GM18519 (cell line): ENCODE measurements around the gene ZNF525.
"Not testable (repeated sequence)": the region's sequence is repeated elsewhere in the genome, so short reads cannot be mapped to it uniquely, and the experiment has no call there.

Experiments
- ATAC-seq: cut with Tn5 transposase; IDR thresholded peaks from one replicate; pipeline ENCODE4 v1.9.1; 2021; ENCODE audit warnings: mild to moderate bottlenecking, moderate library complexity; ENCODE audit not compliant: unreplicated experiment, low FRiP score

The ZNF525 gene

DNA sequence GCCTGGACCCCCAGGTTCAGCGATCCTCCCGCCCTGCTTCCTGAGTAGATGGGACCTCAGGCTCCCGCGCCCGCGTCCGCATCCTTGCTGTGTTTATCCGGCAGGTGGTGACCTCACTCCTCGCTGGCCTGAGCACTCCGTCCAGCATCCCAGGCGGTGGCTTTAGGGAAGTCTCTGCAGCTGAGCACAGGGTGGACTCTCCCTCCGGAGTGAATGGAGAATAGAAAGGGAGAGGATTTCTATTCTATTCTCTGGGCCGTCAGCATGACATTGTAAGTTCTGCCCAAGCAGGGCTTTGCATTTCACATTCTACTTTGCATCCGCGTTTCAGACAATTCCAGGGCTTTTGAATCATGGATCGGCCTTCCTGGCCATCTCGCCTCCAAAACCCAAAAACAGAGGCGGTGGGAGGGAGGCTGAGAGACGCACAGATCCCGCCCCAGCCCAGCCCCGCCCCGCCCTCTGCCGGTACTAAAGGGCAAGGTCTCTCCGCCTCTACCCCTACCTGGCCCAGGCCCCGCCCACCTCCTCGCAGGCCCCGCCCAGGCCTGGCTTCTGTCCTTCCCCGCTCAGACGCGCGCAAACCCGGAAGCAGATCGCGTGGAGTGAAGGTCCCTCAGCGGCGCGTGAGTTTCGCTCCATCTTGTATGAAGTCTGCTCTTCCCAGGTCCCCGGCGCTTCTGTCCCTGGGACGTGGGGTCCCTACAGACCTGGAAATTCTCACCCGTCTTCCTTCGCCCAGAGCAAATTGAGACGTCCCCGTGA lies at the start of gene ZNF525:
ZNF525 (plus strand) TSS at position 572 of the 765 bp plus-strand sequence. CDS start 6,577 bp downstream, outside the sequence.
- ATAC-seq = peak; percentile 75

DNA sequence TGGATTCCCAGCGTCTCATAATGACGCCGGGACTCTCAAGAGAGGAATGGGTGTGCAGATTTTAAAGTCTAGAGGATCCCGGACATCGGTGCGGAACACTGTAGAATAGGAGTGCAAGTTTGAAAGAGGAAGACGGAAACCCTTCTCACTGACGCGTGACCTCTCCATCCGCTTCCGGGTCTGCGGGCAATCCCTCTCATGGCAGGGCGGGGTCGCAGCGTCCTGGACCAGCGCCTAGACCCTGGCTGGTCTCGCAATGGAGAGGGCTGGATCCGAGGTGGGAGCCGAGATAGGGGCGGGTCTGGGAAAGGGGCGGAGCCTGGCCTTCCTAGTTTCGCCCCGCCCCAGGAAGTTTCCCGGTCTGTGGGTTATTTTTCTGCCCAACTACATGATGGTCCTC lies 36.5 kb upstream of the ZNF525 start:
- ATAC-seq = no peak

DNA sequence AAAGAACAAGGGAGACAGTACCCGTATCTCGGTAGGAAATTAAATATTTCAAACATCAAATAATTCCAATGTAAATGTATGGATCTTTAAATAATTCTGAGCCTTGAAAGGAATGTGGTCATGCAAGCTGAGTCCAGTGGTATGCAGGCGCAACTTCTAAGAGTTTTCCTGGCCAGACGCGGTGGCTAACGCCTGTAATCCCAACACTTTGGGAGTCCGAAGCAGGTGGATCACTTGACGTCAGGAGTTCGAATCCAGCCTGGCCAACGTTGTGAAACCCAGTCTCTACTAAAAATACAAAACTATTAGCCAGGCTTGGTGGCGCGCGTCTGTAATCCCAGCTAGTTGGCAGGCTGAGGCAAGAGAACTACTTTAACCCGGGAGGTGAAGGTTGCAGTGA lies 33.0 kb upstream of the ZNF525 start:
- no peak for ATAC-seq

DNA sequence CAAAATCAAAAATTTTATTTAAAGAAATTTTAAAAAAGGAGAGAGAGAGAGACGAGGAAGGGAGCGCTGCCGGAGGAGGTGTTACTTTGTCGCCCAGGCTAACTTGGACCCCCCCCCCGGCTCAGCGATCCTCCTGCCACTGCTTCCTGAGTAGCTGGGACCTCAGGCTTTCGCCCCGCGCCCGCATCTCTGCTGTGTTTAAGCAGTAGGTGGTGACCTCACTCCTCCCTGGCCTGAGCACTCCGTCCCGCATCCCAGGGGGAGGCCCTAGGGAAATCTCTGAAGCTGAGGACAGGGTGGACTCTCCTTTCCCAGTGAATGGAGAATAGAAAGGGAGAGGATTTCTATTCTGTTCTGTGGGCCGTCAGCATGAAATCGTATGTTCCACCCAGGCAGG lies 32.4 kb upstream of the ZNF525 start:
- no peak for ATAC-seq

DNA sequence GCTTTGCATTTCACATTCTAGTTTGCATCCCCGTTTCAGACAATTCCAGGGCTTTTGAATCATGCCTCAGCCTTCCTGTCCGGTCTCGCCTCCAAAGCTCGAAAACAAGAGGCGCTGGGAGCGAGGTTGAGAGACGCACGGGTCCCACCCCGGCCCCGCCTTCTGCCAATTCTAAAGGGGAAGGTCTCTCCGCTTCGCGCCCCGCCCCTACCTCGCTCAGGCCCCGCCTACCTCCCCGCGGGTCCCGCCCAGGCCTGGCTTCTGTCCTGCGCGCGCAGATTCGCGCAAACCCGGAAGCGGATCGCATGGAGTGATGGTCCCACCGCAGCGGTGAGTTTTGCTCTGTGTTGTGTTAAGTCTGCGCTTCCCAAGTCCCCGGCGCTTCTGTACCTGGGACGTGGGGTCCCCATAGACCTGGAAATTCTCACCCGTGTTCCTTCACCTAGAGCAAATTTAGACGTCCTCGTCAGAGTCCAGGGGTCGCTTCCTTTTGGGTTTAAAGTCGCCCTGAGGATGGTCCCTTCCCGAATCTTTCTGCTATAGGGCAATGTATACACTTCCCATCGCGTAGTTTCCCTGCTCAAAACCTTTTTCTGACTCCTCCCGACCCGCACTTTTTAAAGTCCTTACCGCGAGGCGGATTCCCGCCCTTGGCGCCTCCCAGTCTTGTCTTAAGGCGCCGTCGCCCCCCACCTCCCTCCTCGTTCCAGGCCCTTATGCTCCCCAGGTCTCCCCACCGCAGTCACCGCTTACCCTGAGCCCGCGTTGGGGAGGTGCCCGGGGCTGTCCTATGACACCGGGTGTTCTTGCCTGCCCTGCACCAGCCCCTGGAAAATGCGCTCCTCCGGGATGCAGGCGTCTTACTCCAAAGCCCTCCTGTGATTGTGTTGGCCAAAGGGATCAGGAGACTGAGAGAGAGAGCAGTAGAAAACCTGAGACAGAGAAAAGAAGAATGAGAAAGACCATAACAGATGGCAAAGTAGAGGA lies 31.7 kb upstream of the ZNF525 start, which contains the start of gene ZNF845:
ZNF845 (plus strand) TSS at position 287 of the 987 bp plus-strand sequence. CDS start 7,559 bp downstream, outside the sequence.
- ATAC-seq = peak; percentile 87

DNA sequence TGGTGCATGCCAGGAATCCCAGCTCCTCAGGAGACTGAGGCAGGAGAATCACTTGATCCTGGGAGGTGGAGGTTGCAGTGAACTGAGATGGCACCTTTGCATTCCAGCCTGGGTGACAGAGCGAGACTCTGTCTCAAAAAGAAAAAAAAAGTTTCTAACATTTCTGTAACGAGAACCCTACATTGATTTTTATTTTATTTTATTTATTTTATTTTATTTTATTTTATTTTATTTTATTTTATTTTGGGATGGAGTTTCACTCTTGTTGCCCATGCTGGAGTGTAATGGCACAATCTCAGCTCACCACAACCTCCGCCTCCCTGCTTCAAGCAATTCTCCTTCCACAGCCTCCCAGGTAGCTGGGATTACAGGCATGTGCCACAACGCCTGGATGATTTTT lies 21.1 kb upstream of the ZNF525 start:
- not testable (repeated sequence) for ATAC-seq

DNA sequence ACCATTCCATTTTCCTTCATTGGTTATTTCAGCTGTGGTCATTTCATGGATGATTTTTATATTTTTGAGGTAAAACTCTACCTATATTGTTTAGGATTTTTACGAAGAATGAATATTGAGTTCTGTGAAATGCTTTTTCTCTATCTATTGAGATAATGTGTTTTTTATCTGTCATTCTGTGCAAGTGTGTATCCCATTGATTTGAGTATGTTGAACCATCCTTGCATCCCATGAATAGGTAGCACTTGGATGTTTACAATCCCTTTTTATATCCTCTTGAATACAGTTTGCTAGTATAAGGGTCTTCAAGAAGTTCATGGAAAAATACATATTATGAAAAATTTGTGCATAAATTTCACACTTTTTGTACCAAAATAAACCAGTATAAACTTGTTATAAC lies 9.8 kb upstream of the ZNF525 start:
- no peak for ATAC-seq

DNA sequence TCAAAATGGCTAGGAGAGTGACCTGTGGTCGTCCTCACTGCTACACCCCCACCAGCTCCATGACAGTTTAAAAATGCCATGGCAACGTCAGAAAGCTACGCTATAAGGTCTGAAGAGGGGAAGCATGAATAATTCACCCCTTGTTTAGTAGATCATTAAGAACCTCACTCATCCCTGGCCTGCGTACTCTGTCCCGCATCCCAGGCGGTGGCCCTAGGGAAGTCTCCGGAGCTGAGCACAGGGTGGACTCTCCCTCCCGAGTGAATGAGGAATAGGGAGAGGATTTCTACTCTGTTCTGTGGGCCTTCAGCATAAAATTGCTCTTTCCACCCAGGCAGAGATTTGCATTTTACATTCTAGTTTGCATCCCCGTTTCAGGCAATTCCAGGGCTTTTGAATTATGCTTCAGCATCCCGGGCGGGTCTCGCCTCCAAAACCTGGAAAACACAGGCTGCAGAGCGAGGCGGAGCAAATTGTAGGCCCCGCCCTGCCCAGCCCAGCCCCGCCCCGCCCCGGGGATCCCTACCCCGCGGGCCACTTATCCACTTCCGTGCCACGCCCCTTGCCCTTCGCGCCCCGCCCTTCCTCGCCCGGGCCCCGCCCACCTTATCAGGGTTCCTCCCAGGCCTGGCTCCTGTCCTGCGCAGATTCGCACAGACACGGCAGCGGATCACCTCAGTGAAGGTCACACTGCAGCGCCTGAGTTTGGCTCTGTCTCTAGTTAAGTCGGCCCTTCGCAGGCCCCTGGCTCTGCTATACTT lies 7.5 kb upstream of the ZNF525 start:
- no peak for ATAC-seq

DNA sequence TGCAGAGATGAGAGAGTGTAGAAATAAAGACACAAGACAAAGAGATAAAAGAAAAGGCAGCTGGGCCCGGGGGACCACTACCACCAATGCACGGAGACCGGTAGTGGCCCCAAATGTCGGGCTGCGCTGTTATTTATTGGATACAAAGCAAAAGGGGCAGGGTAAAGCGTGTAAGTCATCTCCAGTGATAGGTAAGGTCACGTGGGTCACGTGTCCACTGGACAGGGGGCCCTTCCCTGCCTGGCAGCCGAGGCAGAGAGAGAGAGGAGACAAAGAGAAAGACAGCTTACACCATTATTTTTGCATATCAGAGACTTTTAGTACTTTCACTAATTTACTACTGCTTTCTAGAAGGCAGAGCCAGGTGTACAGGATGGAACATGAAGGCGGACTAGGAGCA lies 5.4 kb upstream of the ZNF525 start:
- ATAC-seq = not testable (repeated sequence)

DNA sequence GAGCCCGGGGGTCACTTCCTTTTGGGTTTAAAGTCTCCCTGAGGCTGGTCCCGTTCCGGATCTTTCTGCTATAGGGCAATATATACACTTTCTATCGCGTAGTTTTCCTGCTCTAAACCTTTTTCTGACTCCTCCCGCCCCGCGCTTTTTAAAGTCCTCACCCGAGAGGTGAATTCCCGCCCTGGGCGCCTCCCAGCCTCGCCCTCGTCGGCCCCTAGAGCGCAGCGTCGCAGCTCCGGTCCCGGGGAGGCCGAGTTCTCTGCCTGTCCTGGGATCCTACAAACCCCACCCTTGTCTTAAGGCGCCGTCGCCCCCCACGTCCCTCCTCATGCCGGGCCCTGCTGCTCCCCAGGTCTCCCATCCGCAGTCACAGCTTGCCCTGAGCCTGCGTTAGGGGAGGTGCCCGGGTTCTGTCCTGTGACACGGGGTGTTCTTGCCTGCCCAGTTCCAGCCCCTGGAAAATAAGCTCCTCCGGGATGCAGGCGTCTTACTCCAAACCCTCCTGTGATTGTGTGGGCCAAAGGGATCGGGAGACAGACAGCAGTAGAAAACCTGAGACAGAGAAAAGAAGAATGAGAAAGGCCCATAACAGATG lies 491 bp downstream of the ZNF525 start:
- ATAC-seq = no peak

DNA sequence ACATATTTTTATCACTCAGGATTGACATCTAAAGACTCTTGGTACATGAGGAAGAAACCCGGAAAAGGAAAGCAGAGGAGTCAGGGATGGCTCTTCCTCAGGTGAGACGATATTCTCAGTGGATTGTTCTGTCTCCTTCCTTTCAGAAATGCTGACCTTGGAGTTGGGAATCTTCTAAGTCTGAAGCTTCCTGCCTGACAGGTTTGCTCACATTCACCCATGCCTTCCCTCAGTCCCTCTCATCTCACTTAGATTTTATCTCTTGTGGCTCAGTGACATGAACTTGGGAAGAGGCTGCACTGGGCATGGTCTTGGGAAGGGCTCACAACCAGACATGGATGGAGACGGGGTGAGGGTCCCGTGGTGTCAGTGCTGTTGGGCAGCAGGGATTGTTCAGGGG lies 6.7 kb downstream of the ZNF525 start:
- no peak for ATAC-seq

DNA sequence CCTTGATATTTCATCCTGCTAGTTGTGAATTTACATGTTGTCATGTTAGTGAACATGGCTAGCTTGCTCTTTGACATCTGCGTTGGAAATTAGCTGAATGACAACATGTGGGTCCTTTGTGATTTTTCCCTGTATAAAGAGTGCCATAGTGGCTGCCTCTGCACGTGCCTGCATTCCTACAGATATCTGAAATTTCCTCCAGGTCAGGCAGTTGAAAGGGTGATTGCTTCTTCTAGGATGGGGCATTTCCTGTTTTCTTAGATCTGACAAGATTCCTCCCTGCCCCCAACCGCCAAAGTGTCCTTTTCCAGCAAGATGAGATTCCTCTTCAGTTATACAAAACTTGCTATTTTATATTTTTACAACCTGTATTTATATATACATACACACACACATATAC lies 8.8 kb downstream of the ZNF525 start:
- ATAC-seq = no peak

DNA sequence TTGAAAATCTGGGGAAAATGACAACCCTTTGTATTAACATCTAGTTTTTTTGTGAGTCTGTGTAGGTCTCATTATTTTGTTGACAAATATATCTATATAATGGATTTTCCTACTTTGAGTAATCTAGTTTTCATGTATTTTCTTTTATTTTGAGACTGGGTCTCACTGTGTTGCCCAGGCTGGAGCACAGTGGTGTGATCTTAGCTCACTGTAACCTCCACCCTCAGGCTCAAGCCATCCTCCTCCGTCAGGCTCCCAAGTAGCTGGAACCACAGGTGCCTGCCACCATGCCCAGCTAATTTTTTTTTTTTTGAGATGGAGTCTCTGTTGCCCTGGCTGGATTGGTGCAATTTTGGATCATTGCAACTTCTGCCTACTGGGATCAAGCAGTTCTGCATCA lies 9.2 kb downstream of the ZNF525 start:
- no peak for ATAC-seq

DNA sequence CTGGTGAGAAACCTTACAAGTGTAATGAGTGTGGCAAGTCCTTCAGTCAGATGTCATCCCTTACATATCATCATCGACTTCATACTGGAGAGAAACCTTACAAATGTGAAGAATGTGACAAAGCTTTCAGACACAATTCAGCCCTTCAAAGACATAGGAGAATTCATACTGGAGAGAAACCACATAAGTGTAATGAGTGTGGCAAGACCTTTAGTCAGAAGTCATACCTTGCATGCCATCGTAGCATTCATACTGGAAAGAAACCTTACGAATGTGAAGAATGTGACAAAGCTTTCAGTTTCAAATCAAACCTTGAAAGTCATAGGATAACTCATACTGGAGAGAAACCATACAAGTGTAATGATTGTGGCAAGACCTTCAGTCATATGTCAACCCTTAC lies 15.9 kb downstream of the ZNF525 start:
- ATAC-seq = no peak

DNA sequence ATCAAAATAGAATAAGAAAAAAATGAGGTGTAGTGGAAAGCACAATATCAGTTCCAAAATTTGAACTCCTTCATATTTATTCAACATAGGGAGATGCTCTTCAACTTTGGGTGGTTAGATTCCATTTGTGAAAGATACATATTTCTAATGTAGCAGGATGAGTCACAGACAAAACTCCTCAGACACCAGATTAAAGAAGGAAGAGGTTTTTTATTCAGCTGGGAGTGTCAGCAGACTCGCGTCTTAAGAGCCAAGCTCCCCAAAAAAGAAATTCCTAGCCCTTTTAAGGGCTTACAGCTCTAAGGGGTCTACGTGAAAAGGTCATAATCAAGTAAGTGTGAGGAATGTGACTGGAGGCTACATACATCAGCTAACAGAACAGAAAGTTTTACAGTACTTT lies 22.7 kb downstream of the ZNF525 start:
- ATAC-seq = no peak

DNA sequence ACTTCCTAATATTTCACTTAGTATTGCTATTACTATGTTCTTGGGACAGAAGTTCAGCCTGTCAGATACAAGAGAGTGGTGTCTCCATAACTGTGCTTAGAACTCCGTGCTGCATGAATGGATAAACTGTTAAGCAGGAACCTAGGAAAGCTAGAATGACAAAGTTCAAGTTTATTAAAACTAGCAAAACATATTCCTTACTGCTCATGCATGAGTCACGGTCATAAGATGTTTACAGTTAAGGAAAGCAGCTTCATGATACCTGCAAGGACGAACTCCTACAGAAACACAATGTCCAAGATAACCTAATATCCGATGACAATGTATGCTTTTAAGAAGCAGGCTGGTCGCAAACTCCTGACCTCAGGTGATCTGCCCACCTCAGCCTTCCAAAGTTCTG lies 23.4 kb downstream of the ZNF525 start:
- ATAC-seq = no peak

DNA sequence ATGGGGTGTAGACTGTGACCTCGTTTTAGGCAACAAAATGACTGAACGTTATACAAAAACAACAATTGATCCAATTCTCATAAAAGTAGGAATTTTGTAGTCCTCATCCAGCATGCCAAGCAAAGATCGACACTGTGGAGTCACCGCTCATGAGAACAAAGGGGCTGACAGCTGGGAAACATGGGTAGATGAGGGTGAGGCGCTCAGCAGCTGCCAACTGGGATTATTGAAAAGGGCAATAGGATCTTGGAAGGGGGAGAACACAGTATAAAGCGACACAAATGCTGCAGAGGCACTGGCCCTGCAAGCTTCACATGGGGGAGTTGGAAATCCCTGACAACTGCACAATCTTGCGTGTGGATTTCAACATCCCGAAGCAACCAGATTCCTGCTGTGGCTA lies 24.1 kb downstream of the ZNF525 start:
- no peak for ATAC-seq

DNA sequence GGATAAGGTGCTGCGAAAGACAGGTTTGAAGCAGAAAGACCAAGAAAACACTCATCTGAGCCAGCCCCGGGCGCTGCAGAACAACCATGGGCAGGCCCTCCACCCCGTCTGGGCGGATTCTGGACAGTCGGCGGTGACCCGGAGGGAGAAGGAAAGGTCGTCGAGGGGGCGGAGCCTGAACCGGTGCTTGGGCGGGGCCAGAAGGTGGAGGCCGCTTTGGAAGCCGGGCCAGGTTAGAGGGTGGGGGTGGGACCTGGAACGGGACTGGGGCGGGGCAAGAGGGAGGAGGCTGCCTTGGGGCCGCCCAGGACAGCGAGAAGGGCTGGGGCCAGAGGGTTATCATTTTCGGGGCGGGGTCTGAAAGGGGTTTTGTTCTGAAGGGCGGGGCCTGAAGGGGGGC lies 24.5 kb downstream of the ZNF525 start:
- no peak for ATAC-seq

DNA sequence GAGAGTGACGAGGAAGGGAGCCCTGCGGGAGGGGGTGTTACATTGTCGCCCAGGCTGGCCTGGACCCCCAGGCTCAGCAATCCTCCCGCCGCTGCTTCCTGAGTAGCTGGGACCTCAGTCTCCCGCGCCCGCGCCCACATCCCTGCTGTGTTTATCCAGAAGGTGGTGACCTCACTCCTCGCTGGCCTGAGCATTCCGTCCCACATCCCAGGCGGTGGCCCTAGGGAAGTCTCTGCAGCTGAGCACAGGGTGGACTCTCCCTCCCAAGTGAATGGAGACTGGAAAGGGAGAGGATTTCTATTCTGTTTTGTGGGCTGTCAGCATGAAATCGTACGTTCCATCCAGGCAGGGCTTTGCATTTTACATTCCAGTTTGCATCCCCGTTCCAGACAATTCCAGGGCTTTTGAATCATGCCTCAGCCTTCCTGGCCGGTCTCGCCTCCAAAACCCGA lies 29.0 kb downstream of the ZNF525 start:
- ATAC-seq = no peak
